ENCODE data around the gene RFFL.

DNA sequence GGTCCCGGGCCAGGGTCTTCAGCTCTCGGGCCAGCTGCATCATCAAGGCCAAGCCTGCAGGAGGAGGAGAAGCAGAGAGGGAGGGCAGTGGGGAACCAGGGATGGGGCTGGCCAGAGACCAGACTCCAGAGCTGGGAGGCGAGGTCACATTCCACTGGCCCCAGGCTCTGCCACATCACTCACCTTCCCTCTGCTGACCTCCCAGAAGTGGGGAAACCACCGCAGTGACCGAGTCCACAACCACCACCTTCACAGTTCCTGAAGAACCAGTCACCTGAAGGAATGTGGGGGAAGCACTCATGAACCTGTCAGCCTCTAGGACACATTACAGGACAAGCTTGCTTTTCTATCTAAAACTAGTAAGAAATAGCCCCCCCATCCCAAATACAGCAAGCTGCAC lies 39.8 kb upstream of the RFFL start:
- TF ChIP-seq, protein P1, sequence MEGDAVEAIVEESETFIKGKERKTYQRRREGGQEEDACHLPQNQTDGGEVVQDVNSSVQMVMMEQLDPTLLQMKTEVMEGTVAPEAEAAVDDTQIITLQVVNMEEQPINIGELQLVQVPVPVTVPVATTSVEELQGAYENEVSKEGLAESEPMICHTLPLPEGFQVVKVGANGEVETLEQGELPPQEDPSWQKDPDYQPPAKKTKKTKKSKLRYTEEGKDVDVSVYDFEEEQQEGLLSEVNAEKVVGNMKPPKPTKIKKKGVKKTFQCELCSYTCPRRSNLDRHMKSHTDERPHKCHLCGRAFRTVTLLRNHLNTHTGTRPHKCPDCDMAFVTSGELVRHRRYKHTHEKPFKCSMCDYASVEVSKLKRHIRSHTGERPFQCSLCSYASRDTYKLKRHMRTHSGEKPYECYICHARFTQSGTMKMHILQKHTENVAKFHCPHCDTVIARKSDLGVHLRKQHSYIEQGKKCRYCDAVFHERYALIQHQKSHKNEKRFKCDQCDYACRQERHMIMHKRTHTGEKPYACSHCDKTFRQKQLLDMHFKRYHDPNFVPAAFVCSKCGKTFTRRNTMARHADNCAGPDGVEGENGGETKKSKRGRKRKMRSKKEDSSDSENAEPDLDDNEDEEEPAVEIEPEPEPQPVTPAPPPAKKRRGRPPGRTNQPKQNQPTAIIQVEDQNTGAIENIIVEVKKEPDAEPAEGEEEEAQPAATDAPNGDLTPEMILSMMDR (conservative IDR thresholded peaks at IDR 0.05 in 1 of 2, IDR thresholded peaks at IDR 0.05 in 1 of 2; ENCODE audit: extremely low read depth in 1 of 2, insufficient read depth in 1 of 2, low read depth in 1 of 2, low read length in 2 of 2), result no peak
- TF ChIP-seq EZH2 (IDR thresholded peaks at IDR 0.05; ENCODE audit: borderline replicate concordance, low read length), result no peak
